ENCODE measurements around the gene AIFM3.
A peak's percentile ranks its signal among the peaks of the same experiment; 100 is the strongest.
"Not testable (repeated sequence)": the region's sequence is repeated elsewhere in the genome, so short reads cannot be mapped to it uniquely, and the experiment has no call there.

Gene AIFM3

GRCh38 chr22:20966883-20967696 is at the start of gene AIFM3:
TSS of gene AIFM3 (plus strand) at chr22:20967255. CDS start at chr22:20967945, 690 bp downstream.
- no peak for ATAC-seq
- Mint-ChIP-seq H3K4me1 (peaks cover 18% of the 10 kb centered on the region), H3K9me3 (no peaks in the 10 kb centered on the region), H3K27me3 (peaks cover 34% of the 10 kb centered on the region), H3K27ac (no peak within 1 kb of the TSS), H3K4me3 (no peak within 1 kb of the TSS)
- DNase-seq, result no peak

- Mint-ChIP-seq H3K27ac (peak overlapping the region; percentile 94 to 98), H3K4me1 (peaks cover 39% of the 10 kb centered on the region), H3K27me3 (no peaks in the 10 kb centered on the region), H3K4me3 (peak overlapping the region; percentile 81 to 94), H3K9me3 (no peaks in the 10 kb centered on the region)
- ATAC-seq, result no peak
- no peak for DNase-seq
Measured at GRCh38 chr22:20918663-20919218, 48.3 kb upstream of the AIFM3 start.

- ATAC-seq (no peak), DNase-seq (no peak)
- Mint-ChIP-seq H3K4me3 (peak overlapping the region; percentile 81 to 94), H3K27me3 (no peaks in the 10 kb centered on the region), H3K27ac (peak overlapping the region in 1 of 2 donors; percentile 23), H3K4me1 (peaks cover 49% of the 10 kb centered on the region), H3K9me3 (no peaks in the 10 kb centered on the region)
Measured at GRCh38 chr22:20919718-20920117, 47.3 kb upstream of the AIFM3 start.

GRCh38 chr22:20920881-20921203 is 46.2 kb upstream of the AIFM3 start:
- no peak for ATAC-seq

GRCh38 chr22:20922141-20922751 is 44.8 kb upstream of the AIFM3 start:
- H3K9me3 Mint-ChIP-seq, result no peaks in the 10 kb centered on the region
- H3K4me1 Mint-ChIP-seq, result peaks cover 64% of the 10 kb centered on the region
- H3K27me3 Mint-ChIP-seq, result no peaks in the 10 kb centered on the region
- H3K27ac Mint-ChIP-seq, result peak overlapping the region in 1 of 2 donors; percentile 70
- peak overlapping the region; percentile 28 to 67 for H3K4me3 Mint-ChIP-seq
- no peak for ATAC-seq
- DNase-seq, result no peak

More at GRCh38 chr22:20920881-20921203, 46.2 kb upstream of the AIFM3 start:
- Mint-ChIP-seq H3K27me3 (no peaks in the 10 kb centered on the region), H3K9me3 (no peaks in the 10 kb centered on the region), H3K27ac (peak overlapping the region; percentile 1 to 63), H3K4me1 (peaks cover 60% of the 10 kb centered on the region), H3K4me3 (peak overlapping the region; percentile 81 to 94)
- DNase-seq, result no peak

GRCh38 chr22:20926243-20926642 is 40.8 kb upstream of the AIFM3 start:
- no peak overlapping the region for H3K4me3 Mint-ChIP-seq
- peak overlapping the region in 1 of 2 donors; percentile 23 for H3K27ac Mint-ChIP-seq
- no peaks in the 10 kb centered on the region for H3K9me3 Mint-ChIP-seq
- H3K4me1 Mint-ChIP-seq, result peaks cover 69% of the 10 kb centered on the region
- H3K27me3 Mint-ChIP-seq, result no peaks in the 10 kb centered on the region
- no peak for ATAC-seq
- no peak for DNase-seq

GRCh38 chr22:20927940-20928572 is 39.0 kb upstream of the AIFM3 start:
- ATAC-seq (no peak), DNase-seq (no peak)
- Mint-ChIP-seq H3K4me3 (no peak overlapping the region), H3K4me1 (peaks cover 67% of the 10 kb centered on the region), H3K27me3 (no peaks in the 10 kb centered on the region), H3K27ac (no peak overlapping the region), H3K9me3 (no peaks in the 10 kb centered on the region)

GRCh38 chr22:20928573-20928967 is 38.5 kb upstream of the AIFM3 start:
- Mint-ChIP-seq H3K9me3 (no peaks in the 10 kb centered on the region), H3K4me3 (no peak overlapping the region), H3K27ac (no peak overlapping the region), H3K4me1 (peaks cover 68% of the 10 kb centered on the region), H3K27me3 (no peaks in the 10 kb centered on the region)
- ATAC-seq (no peak), DNase-seq (no peak)

- H3K4me3 Mint-ChIP-seq, result no peak overlapping the region
Measured at GRCh38 chr22:20930004-20930403, 37.1 kb upstream of the AIFM3 start.

GRCh38 chr22:20930435-20930834 is 36.6 kb upstream of the AIFM3 start:
- not testable (repeated sequence) for H3K4me3 Mint-ChIP-seq, H3K27ac Mint-ChIP-seq, H3K27me3 Mint-ChIP-seq, ATAC-seq, DNase-seq, H3K9me3 Mint-ChIP-seq
- peaks cover 68% of the 10 kb centered on the region for H3K4me1 Mint-ChIP-seq

More at GRCh38 chr22:20930004-20930403, 37.1 kb upstream of the AIFM3 start:
- no peak for ATAC-seq
- no peak overlapping the region for H3K27ac Mint-ChIP-seq
- DNase-seq, result no peak
- H3K4me1 Mint-ChIP-seq, result peaks cover 68% of the 10 kb centered on the region
- no peaks in the 10 kb centered on the region for H3K9me3 Mint-ChIP-seq
- no peaks in the 10 kb centered on the region for H3K27me3 Mint-ChIP-seq

- Mint-ChIP-seq H3K27me3 (no peaks in the 10 kb centered on the region), H3K4me1 (peaks cover 68% of the 10 kb centered on the region), H3K27ac (peak overlapping the region in 1 of 2 donors; percentile 34), H3K4me3 (no peak overlapping the region), H3K9me3 (no peaks in the 10 kb centered on the region)
- ATAC-seq (no peak), DNase-seq (no peak)
Measured at GRCh38 chr22:20931126-20931654, 35.9 kb upstream of the AIFM3 start.

- H3K27me3 Mint-ChIP-seq, result no peaks in the 10 kb centered on the region
- no peak overlapping the region for H3K27ac Mint-ChIP-seq
- DNase-seq (no peak), ATAC-seq (no peak)
- H3K4me1 Mint-ChIP-seq, result peaks cover 78% of the 10 kb centered on the region
- H3K4me3 Mint-ChIP-seq, result no peak overlapping the region
- H3K9me3 Mint-ChIP-seq, result no peaks in the 10 kb centered on the region
Measured at GRCh38 chr22:20933910-20934309, 33.1 kb upstream of the AIFM3 start.

- H3K9me3 Mint-ChIP-seq, H3K27ac Mint-ChIP-seq, ATAC-seq, H3K4me3 Mint-ChIP-seq, DNase-seq, H3K27me3 Mint-ChIP-seq: not testable (repeated sequence)
- peaks cover 80% of the 10 kb centered on the region for H3K4me1 Mint-ChIP-seq
Measured at GRCh38 chr22:20935049-20935448, 32.0 kb upstream of the AIFM3 start.

- H3K9me3 Mint-ChIP-seq, H3K27me3 Mint-ChIP-seq, H3K4me3 Mint-ChIP-seq, DNase-seq, ATAC-seq: not testable (repeated sequence)
- peak overlapping the region in 1 of 2 donors; percentile 24 for H3K27ac Mint-ChIP-seq
- H3K4me1 Mint-ChIP-seq, result peaks cover 87% of the 10 kb centered on the region
Measured at GRCh38 chr22:20935780-20936539, 31.1 kb upstream of the AIFM3 start.

All from stimulated activated naive CD8-positive, alpha-beta T cell treated with anti-CD3 and anti-CD28 coated beads, Interleukin-15, amount 100 ng/mL, for 72 hours (primary cell).